Measurements from ENCODE around the gene SORCS3.

SORCS3 gene

GRCh38 chr10:104880624-104881398, 239.7 kb downstream of the SORCS3 start:
- H3K4me2 ChIP-seq (ENCODE audit: insufficient read depth, low read length) = no peak overlapping the region
- no peaks in the 10 kb centered on the region for H3K4me1 ChIP-seq (ENCODE audit: insufficient read depth, low read length)
- no peak overlapping the region for H2AFZ ChIP-seq (ENCODE audit: low read depth, low read length)
- DNase-seq (no peak), ATAC-seq (ENCODE audit: insufficient read depth, low read depth) (no peak)
- no peaks in the 10 kb centered on the region for H3K9me3 ChIP-seq (ENCODE audit: insufficient read depth, low read length, severe bottlenecking)
- H3K27ac ChIP-seq (ENCODE audit: low read length) = no peak overlapping the region
- no peak overlapping the region for H3K4me3 ChIP-seq (ENCODE audit: low read depth in 1 of 2, low read length in 2 of 2)
- H4K20me1 ChIP-seq (ENCODE audit: insufficient read depth, low read length) = no peaks in the 10 kb centered on the region
- H3K36me3 ChIP-seq (ENCODE audit: insufficient read depth, low read length) = no peaks in the 10 kb centered on the region
- no peak overlapping the region for H3K9ac ChIP-seq (ENCODE audit: low read depth, low read length)
- no peaks in the 10 kb centered on the region for H3K79me2 ChIP-seq (ENCODE audit: insufficient read depth, low read length)
- H3K27me3 ChIP-seq (ENCODE audit: insufficient read depth, low read length, poor library complexity) = no peaks in the 10 kb centered on the region
- TF ChIP-seq EZH2 (IDR thresholded peaks at IDR 0.05; ENCODE audit: borderline replicate concordance, low read depth, low read length, severe bottlenecking) = no peak
- TF ChIP-seq CTCF (IDR thresholded peaks at IDR 0.05; ENCODE audit: borderline replicate concordance, extremely low read depth, low read length, poor library complexity, severe bottlenecking) = no peak

GRCh38 chr10:104881740-104882139, 240.7 kb downstream of the SORCS3 start:
- DNase-seq (no peak), ATAC-seq (ENCODE audit: insufficient read depth, low read depth) (no peak)
- no peak overlapping the region for H3K9ac ChIP-seq (ENCODE audit: low read depth, low read length)
- no peak overlapping the region for H3K4me3 ChIP-seq (ENCODE audit: low read depth in 1 of 2, low read length in 2 of 2)
- no peaks in the 10 kb centered on the region for H3K27me3 ChIP-seq (ENCODE audit: insufficient read depth, low read length, poor library complexity)
- no peak overlapping the region for H2AFZ ChIP-seq (ENCODE audit: low read depth, low read length)
- no peaks in the 10 kb centered on the region for H3K79me2 ChIP-seq (ENCODE audit: insufficient read depth, low read length)
- no peaks in the 10 kb centered on the region for H3K36me3 ChIP-seq (ENCODE audit: insufficient read depth, low read length)
- H3K4me2 ChIP-seq (ENCODE audit: insufficient read depth, low read length) = no peak overlapping the region
- TF ChIP-seq CTCF (IDR thresholded peaks at IDR 0.05; ENCODE audit: borderline replicate concordance, extremely low read depth, low read length, poor library complexity, severe bottlenecking) = no peak
- no peaks in the 10 kb centered on the region for H3K9me3 ChIP-seq (ENCODE audit: insufficient read depth, low read length, severe bottlenecking)
- no peaks in the 10 kb centered on the region for H4K20me1 ChIP-seq (ENCODE audit: insufficient read depth, low read length)
- no peak overlapping the region for H3K27ac ChIP-seq (ENCODE audit: low read length)
- no peaks in the 10 kb centered on the region for H3K4me1 ChIP-seq (ENCODE audit: insufficient read depth, low read length)

- no peaks in the 10 kb centered on the region for H4K20me1 ChIP-seq (ENCODE audit: insufficient read depth, low read length)
- no peak overlapping the region for H3K4me2 ChIP-seq (ENCODE audit: insufficient read depth, low read length)
- DNase-seq = no peak
- ATAC-seq (ENCODE audit: insufficient read depth, low read depth) = no peak
- no peaks in the 10 kb centered on the region for H3K4me1 ChIP-seq (ENCODE audit: insufficient read depth, low read length)
- H3K4me3 ChIP-seq (ENCODE audit: low read depth in 1 of 2, low read length in 2 of 2) = no peak overlapping the region
- H3K27ac ChIP-seq (ENCODE audit: low read length) = no peak overlapping the region
- H3K27me3 ChIP-seq (ENCODE audit: insufficient read depth, low read length, poor library complexity) = no peaks in the 10 kb centered on the region
- no peaks in the 10 kb centered on the region for H3K79me2 ChIP-seq (ENCODE audit: insufficient read depth, low read length)
- TF ChIP-seq CTCF (IDR thresholded peaks at IDR 0.05; ENCODE audit: borderline replicate concordance, extremely low read depth, low read length, poor library complexity, severe bottlenecking) (no peak), EZH2 (IDR thresholded peaks at IDR 0.05; ENCODE audit: borderline replicate concordance, low read depth, low read length, severe bottlenecking) (no peak)
- H3K36me3 ChIP-seq (ENCODE audit: insufficient read depth, low read length) = no peaks in the 10 kb centered on the region
- peaks cover 2% of the 10 kb centered on the region for H3K9me3 ChIP-seq (ENCODE audit: insufficient read depth, low read length, severe bottlenecking)
- H2AFZ ChIP-seq (ENCODE audit: low read depth, low read length) = no peak overlapping the region
- no peak overlapping the region for H3K9ac ChIP-seq (ENCODE audit: low read depth, low read length)
Observed at GRCh38 chr10:104892879-104893617, 252.0 kb downstream of the SORCS3 start.
